Neural cell (in vitro differentiated cells): ENCODE results near the gene FUT8.

Source experiments
- EZH2 ChIP-seq: fragments of 200-600, 300-800 bp; shearing (Covaris generic), sonication (generic); IDR thresholded peaks from 2 replicates; pipeline ENCODE4 v1.6.1; 2014; ENCODE audit warnings: antibody characterized with exemption, low read length, borderline replicate concordance, mild to moderate bottlenecking; ENCODE audit not compliant: insufficient read depth, poor library complexity, severe bottlenecking
- POLR2AphosphoS5 ChIP-seq: IDR thresholded peaks from 2 replicates; pipeline ENCODE4 v1.6.1; 2012

DNA sequence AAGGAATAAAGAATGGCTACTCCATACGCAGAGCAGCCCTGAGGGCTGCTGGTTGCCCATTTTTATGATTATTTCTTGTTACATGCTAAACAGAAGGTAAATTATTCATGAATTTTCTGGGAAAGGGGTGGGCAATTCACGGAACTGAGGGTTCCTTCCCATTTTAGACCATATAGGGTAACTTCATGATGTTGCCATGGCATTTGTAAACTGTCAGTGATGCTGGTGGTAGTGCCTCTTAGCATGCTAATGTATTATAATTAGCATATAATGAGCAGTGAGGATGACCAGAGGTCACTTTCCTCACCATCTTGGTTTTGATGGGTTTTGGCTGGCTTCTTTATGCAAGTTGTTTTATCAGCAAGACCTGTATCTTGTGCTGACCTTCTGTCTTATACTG, 273.0 kb downstream of the FUT8 start:
- TF ChIP-seq POLR2AphosphoS5: no peak
- no peak for TF ChIP-seq EZH2
